GM18861 (cell line): Measurements from ENCODE around the gene CKLF.
"Not testable (repeated sequence)": the region's sequence is repeated elsewhere in the genome, so short reads cannot be mapped to it uniquely, and the experiment has no call there.

Source experiments
- ATAC-seq: cut with Tn5 transposase; IDR thresholded peaks from one replicate; pipeline ENCODE4 v1.9.1; 2021; ENCODE audit not compliant: unreplicated experiment

CKLF gene

GRCh38 chr16:66552286-66553177, at the start of gene CKLF:
TSS of gene CKLF (plus strand) at chr16:66552576. CDS start at chr16:66552716, 140 bp downstream.
- peak; percentile 61 for ATAC-seq

- ATAC-seq: no peak
These were observed 49.3 kb upstream of the CKLF start for GRCh38 chr16:66503030-66503429.

GRCh38 chr16:66503612-66504011, 48.8 kb upstream of the CKLF start:
- no peak for ATAC-seq

GRCh38 chr16:66507731-66508239, 44.6 kb upstream of the CKLF start:
- no peak for ATAC-seq

GRCh38 chr16:66508248-66508913, 44.0 kb upstream of the CKLF start:
- peak; percentile 52 for ATAC-seq

GRCh38 chr16:66508914-66509496, 43.4 kb upstream of the CKLF start:
- no peak for ATAC-seq

- ATAC-seq: no peak
These were observed 42.8 kb upstream of the CKLF start for GRCh38 chr16:66509576-66509975.

GRCh38 chr16:66510298-66510697, 42.1 kb upstream of the CKLF start:
- ATAC-seq: no peak

- no peak for ATAC-seq
These were observed 41.4 kb upstream of the CKLF start for GRCh38 chr16:66510711-66511601.

- no peak for ATAC-seq
These were observed 40.6 kb upstream of the CKLF start for GRCh38 chr16:66511602-66512271.

- ATAC-seq: no peak
These were observed 39.9 kb upstream of the CKLF start for GRCh38 chr16:66512272-66513110.

- ATAC-seq: no peak
These were observed 39.2 kb upstream of the CKLF start for GRCh38 chr16:66513111-66513723.

- ATAC-seq: not testable (repeated sequence)
These were observed 38.0 kb upstream of the CKLF start for GRCh38 chr16:66514391-66514790.

- ATAC-seq: not testable (repeated sequence)
These were observed 37.3 kb upstream of the CKLF start for GRCh38 chr16:66514980-66515595.

GRCh38 chr16:66515596-66516508, 36.5 kb upstream of the CKLF start:
- ATAC-seq: no peak

- ATAC-seq: no peak
These were observed 35.9 kb upstream of the CKLF start for GRCh38 chr16:66516509-66516807.

- ATAC-seq: peak; percentile 92
These were observed 35.4 kb upstream of the CKLF start for GRCh38 chr16:66516808-66517585.
